ENCODE results near the gene VMP1.
A peak's percentile ranks its signal among the peaks of the same experiment; 100 is the strongest.
"Not testable (repeated sequence)": the region's sequence is repeated elsewhere in the genome, so short reads cannot be mapped to it uniquely, and the experiment has no call there.

Gene VMP1

GRCh38 chr17:59841882-59842263 lies 134.4 kb downstream of the VMP1 start:
- not testable (repeated sequence) for DNase-seq (ENCODE audit: low read depth)

- DNase-seq (ENCODE audit: low read depth) = peak; percentile 92
Measured at GRCh38 chr17:59842901-59843652, 135.6 kb downstream of the VMP1 start.

GRCh38 chr17:59844884-59845594 lies 137.6 kb downstream of the VMP1 start:
- DNase-seq (ENCODE audit: low read depth) = no peak

- no peak for DNase-seq (ENCODE audit: low read depth)
Measured at GRCh38 chr17:59845595-59846393, 138.3 kb downstream of the VMP1 start.

DNA sequence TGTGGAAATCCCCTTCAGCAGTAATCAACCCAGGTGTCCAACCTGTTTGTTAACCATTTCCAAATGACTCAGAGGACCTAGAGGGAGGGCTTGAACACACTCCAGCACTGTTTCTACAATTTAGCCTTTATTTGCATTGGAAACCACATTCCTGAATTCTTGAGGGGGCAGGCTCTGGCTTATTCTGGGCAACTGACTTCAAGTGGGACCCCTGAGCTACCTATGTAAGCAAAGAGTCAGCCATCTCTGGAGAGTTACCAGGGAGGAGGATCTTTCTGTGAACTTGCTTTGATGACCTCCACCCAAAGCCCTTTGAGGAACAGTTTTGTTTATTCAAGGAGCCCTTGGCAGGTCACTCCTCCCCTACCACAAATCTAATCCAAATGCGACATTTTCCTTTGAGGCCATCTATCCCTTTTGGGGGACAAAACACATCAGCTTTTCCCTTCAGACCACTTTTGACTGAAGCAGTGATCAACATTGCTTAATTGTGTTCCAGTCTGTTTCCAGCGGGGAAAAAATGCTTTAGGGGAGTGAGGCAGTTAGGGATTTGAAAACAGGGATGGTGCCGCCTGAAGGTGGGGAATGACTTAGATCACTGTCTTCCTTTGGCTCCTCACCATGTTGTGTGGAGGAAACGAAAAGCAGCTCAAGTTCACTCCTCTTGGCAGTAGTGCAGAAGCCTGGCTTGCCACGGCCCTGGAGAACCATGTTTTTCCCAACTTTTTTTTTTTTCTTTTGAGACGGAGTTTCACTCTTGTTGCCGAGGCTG lies 139.1 kb downstream of the VMP1 start:
- DNase-seq (ENCODE audit: low read depth) = peak; percentile 80

- DNase-seq (ENCODE audit: low read depth) = no peak
Measured at GRCh38 chr17:59848385-59848668, 140.9 kb downstream of the VMP1 start.

GRCh38 chr17:59848778-59849177 lies 141.3 kb downstream of the VMP1 start:
- DNase-seq (ENCODE audit: low read depth) = no peak

DNA sequence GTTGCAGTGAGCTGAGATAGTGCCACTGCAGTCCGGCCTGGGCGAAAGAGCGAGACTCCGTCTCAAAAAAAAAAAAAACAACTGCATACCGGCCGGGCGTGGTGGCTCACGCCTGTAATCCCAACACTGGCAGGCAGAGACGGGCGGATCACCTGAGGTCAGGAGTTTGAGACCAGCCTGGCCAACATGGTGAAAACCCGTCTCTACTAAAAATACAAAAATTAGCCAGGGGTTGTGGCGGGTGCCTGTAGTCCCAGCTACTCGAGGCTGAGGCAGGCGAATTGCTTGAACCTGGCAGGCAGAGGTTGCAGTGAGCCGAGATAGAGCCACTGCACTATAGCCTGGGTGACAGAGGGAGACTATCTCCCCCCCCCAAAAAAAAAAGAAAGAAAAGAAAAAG lies 142.9 kb downstream of the VMP1 start:
- DNase-seq (ENCODE audit: low read depth) = not testable (repeated sequence)

DNA sequence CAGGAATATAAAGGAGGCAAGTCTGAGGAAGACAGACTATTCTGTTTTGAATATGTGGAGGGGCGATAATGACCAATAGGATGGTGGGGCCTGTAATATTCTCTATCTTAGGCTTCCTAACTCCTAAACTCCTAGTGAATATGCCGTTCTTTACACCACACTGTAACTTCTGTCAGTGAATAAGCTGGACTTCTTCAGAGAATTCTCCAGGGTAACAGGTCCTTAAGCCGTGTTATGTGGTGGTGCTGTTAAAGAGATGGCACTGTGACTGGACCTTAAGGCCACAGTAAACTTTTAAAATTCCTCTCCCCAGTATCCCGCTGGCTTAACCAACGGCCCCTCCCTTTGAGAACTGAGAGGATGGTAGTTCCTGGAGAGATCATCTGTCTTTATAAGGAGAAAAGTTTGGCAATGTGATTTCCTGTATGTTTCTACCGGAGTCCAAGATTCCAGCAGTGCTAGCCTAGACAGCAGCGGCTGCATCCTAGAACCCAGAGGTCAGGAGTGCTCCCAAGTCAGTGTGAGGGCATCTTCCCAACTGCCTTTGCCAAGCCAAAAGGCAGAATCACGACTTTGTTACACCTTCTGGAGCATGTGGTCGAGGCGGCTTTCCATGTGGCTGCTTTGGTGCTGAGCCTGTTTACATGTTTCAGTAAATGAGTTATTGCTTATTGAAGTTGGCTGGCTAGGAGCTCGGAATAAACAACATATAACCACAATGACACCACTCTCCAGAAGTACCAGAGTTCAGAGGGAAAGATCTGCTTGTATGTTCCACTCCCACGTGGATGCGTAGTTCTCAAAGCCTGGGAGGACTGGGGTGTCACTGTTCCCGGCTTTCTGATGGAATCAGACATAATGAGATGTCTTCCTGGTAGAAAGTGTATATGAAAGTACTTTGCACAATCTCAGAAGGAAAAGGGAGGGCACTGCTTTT lies 144.3 kb downstream of the VMP1 start:
- DNase-seq (ENCODE audit: low read depth) = peak; percentile 97

GRCh38 chr17:59852847-59853167 lies 145.4 kb downstream of the VMP1 start:
- DNase-seq (ENCODE audit: low read depth) = not testable (repeated sequence)

DNA sequence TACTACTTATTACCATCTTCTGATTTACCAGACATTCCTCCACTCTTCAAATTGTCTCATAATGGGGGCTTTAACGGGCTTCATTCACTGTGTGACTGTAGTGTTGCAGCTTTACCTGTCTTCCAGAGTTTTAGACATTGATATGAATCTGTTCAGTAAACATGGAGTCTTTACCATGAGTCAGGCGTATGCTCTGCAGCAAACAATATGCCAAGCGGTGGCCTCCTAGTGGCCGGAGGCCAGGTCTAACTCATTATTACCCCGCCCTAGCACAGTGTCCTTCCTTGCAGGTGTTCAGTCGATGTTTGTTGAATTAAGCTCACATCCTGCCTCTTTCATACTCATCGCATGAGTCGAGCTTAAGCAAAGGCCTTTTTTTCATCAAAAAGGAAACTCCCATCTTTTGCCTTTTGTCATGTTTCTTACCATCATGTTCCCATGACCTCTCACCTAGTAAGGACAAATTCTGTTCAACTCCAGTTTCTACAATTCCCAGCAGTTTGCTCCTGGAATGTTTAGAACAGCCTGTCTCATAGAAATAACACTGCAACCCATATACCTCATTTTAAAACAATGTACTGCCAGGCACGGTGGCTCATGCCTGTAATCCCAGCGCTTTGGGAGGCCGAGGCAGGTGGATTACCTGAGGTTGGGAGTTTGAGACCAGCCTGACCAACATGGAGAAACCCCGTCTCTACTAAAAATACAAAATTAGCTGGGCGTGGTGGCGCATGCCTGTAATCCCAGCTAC lies 145.9 kb downstream of the VMP1 start:
- DNase-seq (ENCODE audit: low read depth) = peak; percentile 72

DNA sequence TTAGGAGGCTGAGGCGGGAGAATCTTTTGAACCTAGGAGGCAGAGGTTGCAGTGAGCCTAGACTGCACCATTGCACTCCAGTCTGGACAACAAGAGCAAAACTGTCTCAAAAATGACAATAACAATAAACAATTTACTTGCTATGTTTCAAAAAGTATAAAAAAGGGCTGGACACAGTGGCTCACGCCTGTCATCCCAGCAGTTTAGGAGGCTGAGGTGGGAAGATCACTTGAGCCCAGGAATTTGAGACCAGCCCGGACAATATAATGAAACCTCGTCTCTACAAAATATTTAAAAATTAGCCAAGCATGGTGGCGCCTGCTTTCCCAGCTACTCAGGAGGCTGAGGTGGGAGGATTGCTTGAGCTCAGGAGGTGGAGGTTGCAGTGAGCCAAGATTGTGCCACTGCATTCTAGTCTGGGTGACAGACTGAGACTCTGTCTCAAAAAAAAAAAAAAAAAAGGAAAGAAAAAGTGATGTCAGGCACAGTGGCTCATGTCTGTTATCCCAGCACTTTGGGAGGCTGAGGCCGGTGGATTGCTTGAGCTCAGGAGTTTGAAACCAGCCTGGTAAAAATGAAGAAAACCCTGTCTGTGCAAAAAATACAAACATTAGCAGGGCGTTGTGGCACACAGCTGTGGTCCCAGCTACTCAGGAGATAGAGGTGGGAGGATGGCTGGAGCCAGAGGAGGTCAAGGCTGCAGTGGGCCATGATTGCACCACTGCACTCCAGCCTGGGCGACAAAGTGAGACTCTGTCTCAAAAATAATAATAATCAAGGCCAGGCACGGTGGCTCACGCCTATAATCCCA lies 146.7 kb downstream of the VMP1 start:
- DNase-seq (ENCODE audit: low read depth) = not testable (repeated sequence)

DNA sequence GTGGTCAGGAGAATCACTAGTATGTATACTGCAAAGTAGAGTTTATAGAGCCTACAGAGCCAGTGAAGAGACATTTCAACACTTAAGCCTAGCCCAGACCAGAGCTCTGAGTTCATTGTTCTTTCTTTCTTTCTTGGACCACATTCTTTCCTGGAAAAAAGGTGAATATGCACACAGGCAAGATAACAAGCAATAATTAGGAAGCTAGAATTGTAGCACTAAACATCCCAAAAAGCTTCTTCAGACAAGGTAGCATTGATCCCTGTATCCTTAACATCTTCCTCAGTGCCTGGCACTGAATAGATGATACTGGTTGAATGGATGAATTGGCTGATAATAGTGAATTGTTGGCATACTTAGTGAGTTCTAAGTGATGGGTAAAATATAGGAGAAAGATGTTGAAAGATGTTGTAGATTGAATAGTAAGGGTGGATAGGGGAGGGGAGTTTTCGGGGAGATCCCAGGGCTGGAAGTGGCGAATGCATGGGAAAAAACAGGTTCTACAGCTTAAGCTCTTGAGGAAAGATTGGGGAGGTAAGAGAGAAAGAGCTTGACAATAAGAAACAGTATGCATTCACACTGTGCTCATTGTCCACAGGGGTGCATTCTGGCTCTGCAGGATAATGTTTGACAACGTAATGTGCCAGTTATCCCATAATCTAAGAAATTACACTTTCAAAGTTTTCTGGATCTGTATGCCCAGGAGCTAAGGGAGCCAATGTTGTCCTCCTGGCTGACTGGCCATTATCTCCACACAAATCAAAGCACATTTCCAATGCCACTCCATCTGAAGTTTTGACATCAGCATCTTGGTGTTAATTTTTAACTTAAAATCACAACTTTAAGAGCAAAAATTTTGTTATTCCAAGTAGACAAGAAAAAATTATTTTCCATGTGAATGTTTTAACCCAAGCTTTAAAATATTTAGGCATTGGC lies 149.7 kb downstream of the VMP1 start:
- no peak for DNase-seq (ENCODE audit: low read depth)

- no peak for DNase-seq (ENCODE audit: low read depth)
Measured at GRCh38 chr17:59858167-59858816, 150.8 kb downstream of the VMP1 start.

DNA sequence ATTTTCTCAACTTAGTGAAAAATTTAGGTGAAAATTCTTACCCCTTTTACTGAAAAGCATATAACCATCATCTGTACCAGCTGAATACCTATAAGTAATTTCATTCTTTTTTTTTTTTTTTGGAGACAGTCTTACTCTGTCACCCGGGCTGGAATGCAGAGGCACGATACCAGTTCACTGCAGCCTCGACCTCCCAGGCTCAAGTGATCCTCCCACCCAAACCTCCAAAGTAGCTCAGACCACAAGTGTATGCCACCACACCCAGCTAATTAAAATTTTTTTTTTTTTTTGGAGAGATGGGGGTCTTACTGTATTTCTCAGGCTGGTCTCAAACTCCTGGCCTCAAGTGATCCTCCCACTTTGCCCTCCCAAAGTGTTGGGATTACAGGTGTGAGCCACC lies 151.5 kb downstream of the VMP1 start:
- DNase-seq (ENCODE audit: low read depth) = no peak

- DNase-seq (ENCODE audit: low read depth) = no peak
Measured at GRCh38 chr17:59859444-59860025, 152.1 kb downstream of the VMP1 start.

DNA sequence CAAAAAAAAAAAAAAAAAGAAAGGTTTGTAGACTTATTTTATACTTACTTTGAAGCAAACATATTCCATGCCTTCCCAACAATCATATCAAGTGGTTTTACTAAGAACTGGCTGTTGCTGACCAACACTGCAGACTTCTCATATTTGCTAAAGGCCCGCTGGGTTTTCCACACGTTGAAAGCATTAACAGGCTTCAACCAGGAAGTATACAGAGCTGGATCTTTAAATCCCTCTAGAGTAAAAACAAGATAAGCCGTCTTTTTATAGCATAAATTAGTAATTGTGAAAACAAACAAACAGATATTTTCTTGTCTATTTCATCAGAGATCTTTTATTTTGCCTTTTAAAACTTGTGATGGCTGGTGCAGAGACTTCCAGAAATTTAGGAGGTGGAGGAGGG lies 156.2 kb downstream of the VMP1 start:
- DNase-seq (ENCODE audit: low read depth) = no peak

GRCh38 chr17:59869941-59870218 lies 162.4 kb downstream of the VMP1 start:
- DNase-seq (ENCODE audit: low read depth) = no peak
